Measurements from ENCODE around the gene ANKRD55. TPM values are rescaled to one million over a fixed set of nuclear protein-coding genes. Genes with fewer than 3 reads are reported as not detected.

Gene ANKRD55
- total and polyA plus RNA-seq, 2 of the 8 experiments (the other 6 are each of a cell fraction or from before 2014, with no cell fraction given), result not detected

DNA sequence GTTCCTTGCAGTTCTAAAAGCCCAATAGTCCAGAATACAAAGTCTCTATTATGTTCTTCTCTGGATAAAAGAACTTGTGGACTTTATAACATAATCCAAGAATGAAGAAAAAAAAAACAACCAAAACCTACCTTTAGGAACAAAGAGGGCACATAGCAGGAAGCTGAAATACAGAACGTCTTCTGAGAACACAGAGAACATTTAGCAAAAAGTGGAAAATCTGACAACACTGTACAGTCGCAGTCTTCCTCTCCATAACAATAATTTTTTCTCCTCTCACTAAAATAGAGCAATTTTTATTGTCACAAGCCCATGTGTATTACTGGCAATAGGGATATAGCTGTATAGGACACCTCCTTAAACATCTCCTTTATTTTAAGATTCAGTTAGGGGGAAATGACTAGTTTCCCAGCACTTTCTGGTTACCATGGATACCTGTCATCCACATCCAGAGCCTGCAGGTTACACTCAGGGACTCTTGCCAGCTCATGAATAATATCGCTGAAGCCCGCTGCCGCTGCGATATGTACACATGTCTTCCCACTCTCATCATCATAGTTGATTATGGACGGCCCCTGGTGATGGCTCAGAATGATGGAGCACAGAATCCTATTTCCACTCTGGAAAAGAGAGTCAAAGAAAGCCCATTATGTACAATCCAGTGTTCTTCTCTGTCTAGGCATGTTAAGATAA lies 106.5 kb downstream of the ANKRD55 start:
- H3K4me3 ChIP-seq (ENCODE audit: extremely low read depth in 1 of 4, insufficient read depth in 2 of 4, low read depth in 3 of 4, low read length in 4 of 4), result no peak overlapping the region
- no peak overlapping the region for H2AFZ ChIP-seq (ENCODE audit: low read length)
- no peak for DNase-seq (ENCODE audit: low read depth in 1 of 2, low spot score in 2 of 2)

More for the DNA sequence above, 106.5 kb downstream of the ANKRD55 start:
- Histone ChIP-seq H4K20me1 (replicated peaks in 1 of 2; ENCODE audit: control insufficient read depth in 1 of 2, insufficient read depth in 2 of 2, low read length in 2 of 2) (no peaks in the 10 kb centered on the region), H3K14ac (ENCODE audit: insufficient read length) (no peak overlapping the region), H2AK5ac (ENCODE audit: low read depth, low read length) (no peak overlapping the region), H2BK120ac (replicated peaks; ENCODE audit: low read depth, low read length) (no peak overlapping the region), H3K23me2 (ENCODE audit: low read depth, low read length) (no peaks in the 10 kb centered on the region), H2BK20ac (ENCODE audit: low read length) (no peak overlapping the region), H4K91ac (replicated peaks; ENCODE audit: insufficient read length, low read length) (no peak overlapping the region), H3K36me3 (ENCODE audit: control insufficient read depth in 2 of 4, insufficient read depth in 4 of 4, low read length in 3 of 4) (no peaks in the 10 kb centered on the region), H3K4me1 (replicated peaks in 1 of 4; ENCODE audit: control insufficient read depth in 3 of 4, insufficient read depth in 4 of 4, low read length in 3 of 4) (no peaks in the 10 kb centered on the region), H3K4ac (replicated peaks; ENCODE audit: insufficient read length, low read depth, low read length) (no peak overlapping the region), H3K23ac (ENCODE audit: insufficient read length) (no peak overlapping the region), H3K9ac (replicated peaks in 1 of 4; ENCODE audit: extremely low read depth in 1 of 4, low read depth in 3 of 4, low read length in 3 of 4) (no peak overlapping the region), H2BK12ac (ENCODE audit: low read depth, low read length) (no peak overlapping the region), H3K56ac (replicated peaks; ENCODE audit: insufficient read length, low read depth, low read length) (no peak overlapping the region), H3K79me1 (ENCODE audit: low read depth, low read length) (no peaks in the 10 kb centered on the region), H4K8ac (ENCODE audit: extremely low read depth, insufficient read depth, low read length) (no peak overlapping the region), H2BK5ac (ENCODE audit: low read depth, low read length) (no peak overlapping the region), H3K27ac (ENCODE audit: low read depth, low read length) (no peak overlapping the region), H2BK15ac (ENCODE audit: low read length) (no peak overlapping the region), H3K9me3 (ENCODE audit: insufficient read depth in 2 of 2, low read depth in 1 of 2, low read length in 1 of 2) (no peaks in the 10 kb centered on the region), H3K4me2 (ENCODE audit: insufficient read depth in 1 of 2, low read depth in 2 of 2, low read length in 2 of 2) (no peak overlapping the region), H3K79me2 (ENCODE audit: control insufficient read depth in 1 of 2, insufficient read depth in 2 of 2, low read length in 2 of 2) (no peaks in the 10 kb centered on the region), H3K18ac (ENCODE audit: extremely low read depth, low read length) (no peak overlapping the region), H4K5ac (ENCODE audit: insufficient read length, low read depth, low read length) (no peak overlapping the region), H3K27me3 (replicated peaks in 1 of 4; ENCODE audit: control insufficient read depth in 3 of 4, extremely low read depth in 1 of 4, insufficient read depth in 3 of 4, low read length in 3 of 4) (no peaks in the 10 kb centered on the region)
- WGBS, 2 experiments (ENCODE audit: extremely low coverage in 1 of 2, insufficient coverage in 1 of 2, insufficient read length in 1 of 2, insufficient replicate concordance in 2 of 2, low coverage in 1 of 2, low lambda C conversion rate in 2 of 2, missing lambda C conversion rate in 1 of 2), result 90% methylated on average over 7 of the region's 7 CpGs; no CpG with 5 or more reads in 1 of the 2 experiments
- ChIA-PET CTCF (ENCODE audit: partially characterized antibody) (interaction anchor here (1.1 kb wide), 1 partner anchor 192 kb away, joined by 3 read pairs; no protein-coding TSS in a partner anchor), POLR2A (ENCODE audit: partially characterized antibody) (no interaction called here)
- TF ChIP-seq JUND (IDR thresholded peaks at IDR 0.05; ENCODE audit: low read length) (no peak), BCL11A (IDR thresholded peaks at IDR 0.05; ENCODE audit: low read depth in 2 of 2, low read length in 2 of 2) (no peak), TAF1 (IDR thresholded peaks at IDR 0.05; ENCODE audit: low read depth, low read length) (no peak), RAD21 (IDR thresholded peaks at IDR 0.05 in 1 of 2, conservative IDR thresholded peaks at IDR 0.05 in 1 of 2; ENCODE audit: low read depth in 2 of 2, low read length in 2 of 2) (no peak), CBX8 (IDR thresholded peaks at IDR 0.05; ENCODE audit: borderline replicate concordance, low read depth, low read length) (no peak), TEAD4 (IDR thresholded peaks at IDR 0.05; ENCODE audit: low read depth, low read length) (no peak), NRF1 (IDR thresholded peaks at IDR 0.05; ENCODE audit: low read depth, low read length) (no peak), POLR2AphosphoS5 (IDR thresholded peaks at IDR 0.05; ENCODE audit: low read depth, low read length) (no peak), CEBPB (IDR thresholded peaks at IDR 0.05; ENCODE audit: low read depth, low read length) (no peak), SUZ12 (IDR thresholded peaks at IDR 0.05; ENCODE audit: low read length) (no peak), KDM1A (IDR thresholded peaks at IDR 0.05; ENCODE audit: borderline replicate concordance, low read length) (no peak)
- no peak for FAIRE-seq
